ENCODE data around the gene PPP2R2C. TPM values are rescaled to one million over a fixed set of nuclear protein-coding genes. Genes with fewer than 3 reads are reported as not detected.

The PPP2R2C gene
- total and polyA plus RNA-seq, 2 of the 4 experiments (the other 2 are of a cell fraction), result 0.03 TPM; not detected in 1

DNA sequence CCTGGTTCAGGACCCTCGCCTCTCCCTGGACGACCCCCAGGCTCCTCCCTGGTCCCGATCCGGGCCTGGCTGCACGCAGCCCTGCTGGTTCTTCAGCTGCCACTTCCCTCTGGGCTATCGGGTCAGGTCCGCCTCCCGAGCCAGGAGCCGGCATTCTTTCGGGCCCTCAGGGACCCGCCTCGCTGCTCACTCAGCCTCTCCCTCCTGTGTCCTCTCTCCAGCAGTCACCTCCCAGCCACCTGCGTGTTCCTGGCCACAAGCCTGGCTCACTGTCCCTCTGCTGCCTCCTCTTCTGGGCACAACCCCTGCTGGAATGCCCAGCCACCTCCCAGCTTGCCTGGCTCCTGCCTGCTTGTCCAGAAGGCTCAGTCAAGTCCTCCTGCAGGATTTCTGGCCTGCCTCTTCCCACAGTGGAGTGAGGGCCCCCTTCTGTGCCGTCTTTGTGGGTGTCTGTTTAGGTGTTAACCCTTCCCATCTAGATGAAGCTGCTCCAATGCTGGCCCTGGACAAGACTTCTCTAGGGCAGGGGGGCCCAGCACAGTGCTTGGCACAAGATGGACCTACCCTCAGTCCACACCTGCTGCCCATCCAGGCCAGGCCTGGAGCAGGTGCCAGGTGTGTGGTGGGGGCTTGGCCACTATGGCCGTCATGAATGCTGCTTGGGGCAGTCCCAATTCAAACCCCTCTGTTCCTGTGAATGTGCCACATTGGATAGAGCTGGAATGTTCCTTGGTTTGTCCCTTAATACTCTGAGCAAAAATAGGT lies 200.5 kb downstream of the PPP2R2C start:
- peak overlapping the region; percentile 37 for H2BK120ac ChIP-seq (ENCODE audit: low read depth, low read length)
- in situ Hi-C loops (cut with MboI; ENCODE audit: low sequenced_read_pairs) (no loop called here), dilution Hi-C loops (cut with HindIII; ENCODE audit: low sequenced_read_pairs, unreplicated experiment) (no loop called here), intact Hi-C loops (cut with micrococcal nuclease) (no loop called here)
- H3K4me3 ChIP-seq (ENCODE audit: insufficient read depth, low read depth, low read length), result no peak overlapping the region
- peak overlapping the region; percentile 62 for H2AK9ac ChIP-seq (replicated peaks; ENCODE audit: low read depth, low read length, poor library complexity)
- no peak overlapping the region for H3K18ac ChIP-seq (ENCODE audit: low read depth, low read length)
- H2AK5ac ChIP-seq (ENCODE audit: low read depth, low read length), result peak overlapping the region; percentile 86
- H3K79me1 ChIP-seq (ENCODE audit: low read depth in 1 of 2, low read length in 2 of 2), result peaks cover 22 to 59% of the 10 kb centered on the region in 2 experiments
- ChIA-PET POLR2A (ENCODE audit: unreplicated experiment) (no interaction called here), CTCF (interaction anchor here (1.0 to 1.8 kb wide), 2 partner anchors 22 to 56 kb away, joined by 3 to 4 read pairs; no protein-coding TSS in a partner anchor)
- TF ChIP-seq RAD21 (IDR thresholded peaks at IDR 0.05; ENCODE audit: low read length) (no peak), ELK1 (IDR thresholded peaks at IDR 0.05; ENCODE audit: borderline replicate concordance, low read depth, low read length) (no peak), NFE2L2 (IDR thresholded peaks at IDR 0.05; ENCODE audit: low read depth, low read length) (no peak), RCOR1 (IDR thresholded peaks at IDR 0.05; ENCODE audit: insufficient replicate concordance, low read length) (no peak), RFX5 (IDR thresholded peaks at IDR 0.05; ENCODE audit: low read depth, low read length) (no peak), MAZ (IDR thresholded peaks at IDR 0.05; ENCODE audit: borderline replicate concordance, low read depth, low read length) (no peak), CTCF (conservative IDR thresholded peaks at IDR 0.05; ENCODE audit: low read depth, low read length) (no peak), POLR2A (IDR thresholded peaks at IDR 0.05; ENCODE audit: low read depth, low read length) (no peak), MXI1 (IDR thresholded peaks at IDR 0.05; ENCODE audit: borderline replicate concordance, low read depth, low read length) (no peak), CHD1 (IDR thresholded peaks at IDR 0.05; ENCODE audit: low read depth, low read length) (no peak), FOS (IDR thresholded peaks at IDR 0.05; ENCODE audit: low read depth, low read length) (no peak), CEBPB (IDR thresholded peaks at IDR 0.05; ENCODE audit: low read depth, low read length) (no peak), MAFK (IDR thresholded peaks at IDR 0.05; ENCODE audit: low read depth, low read length) (no peak)
- peaks cover 46% of the 10 kb centered on the region for H4K20me1 ChIP-seq (ENCODE audit: insufficient read depth, low read length)
- BruUV-seq (replicated peaks), result no TSS peak
- peaks cover 2% of the 10 kb centered on the region; the same call in 1 of the 2 replicates for H3K27me3 ChIP-seq (ENCODE audit: control insufficient read depth, insufficient read depth, low read length)
- no peak overlapping the region for H3K9ac ChIP-seq (ENCODE audit: low read depth, low read length)
- peak overlapping the region; percentile 25 for H4K91ac ChIP-seq (ENCODE audit: insufficient read depth, low read depth, low read length)
- H4K5ac ChIP-seq (ENCODE audit: low read depth, low read length), result peak overlapping the region; percentile 27; the same call in 1 of the 2 replicates
- H3K9me1 ChIP-seq (ENCODE audit: insufficient read depth, low read length), result peaks cover 18% of the 10 kb centered on the region
- H3K9me3 ChIP-seq (ENCODE audit: control insufficient read depth, insufficient read depth, low read length), result no peaks in the 10 kb centered on the region
- WGBS, 2 experiments (ENCODE audit: extremely low coverage in 2 of 2, insufficient read length in 1 of 2), result 88% methylated on average over 12 of the region's 15 CpGs; no CpG with 5 or more reads in 1 of the 2 experiments
- H4K8ac ChIP-seq (ENCODE audit: low read depth in 2 of 2, low read length in 2 of 2), result no peak overlapping the region
- H3K23ac ChIP-seq (ENCODE audit: low read depth, low read length), result no peak overlapping the region; the same call in 1 of the 2 replicates
- H3K4me2 ChIP-seq (ENCODE audit: low read depth, low read length), result no peak overlapping the region
- H3K4me1 ChIP-seq (ENCODE audit: control insufficient read depth, insufficient read depth, low read length), result peaks cover 29% of the 10 kb centered on the region
- no peak for DNase-seq
- peak overlapping the region; percentile 53 for H2BK20ac ChIP-seq (ENCODE audit: low read depth, low read length)
- H3K56ac ChIP-seq (ENCODE audit: extremely low read depth, insufficient read depth, low read length), result no peak overlapping the region
- peak overlapping the region; percentile 41 for H3K4ac ChIP-seq (ENCODE audit: low read depth, low read length)
- peak overlapping the region; percentile 55 for H2BK5ac ChIP-seq (ENCODE audit: low read depth, low read length, poor library complexity, severe bottlenecking)
- ATAC-seq (ENCODE audit: low read depth), result no peak
- peak overlapping the region; percentile 59 for H2AFZ ChIP-seq (replicated peaks; ENCODE audit: low read length, poor library complexity)
- H3K36me3 ChIP-seq (ENCODE audit: control insufficient read depth, insufficient read depth, low read length), result peaks cover 3% of the 10 kb centered on the region; the same call in 1 of the 2 replicates
- no peak overlapping the region for H3K27ac ChIP-seq (ENCODE audit: insufficient read depth, low read length)
- peak overlapping the region; percentile 83; the same call in 1 of the 3 replicates for H2BK15ac ChIP-seq (ENCODE audit: low read depth, low read length)
- no peak overlapping the region; the same call in 1 of the 2 replicates for H3K14ac ChIP-seq (replicated peaks; ENCODE audit: low read depth, low read length)

Data from IMR-90 (cell line).